Stomach (tissue), 9 donors: ENCODE measurements around the gene SLC10A2. TPM values are rescaled to one million over a fixed set of nuclear protein-coding genes. Genes with fewer than 3 reads are reported as not detected.
A peak's percentile ranks its signal among the peaks of the same experiment; 100 is the strongest.

Experiments used
- DNase-seq, 2 donors: peaks; one replicate each; pipeline versions ENCODE4 v3.0.0 to v3.0.0-alpha.2; 2013 to 2019
- H3K27ac ChIP-seq, 5 donors: fragments of 200-600 bp in 4 of 5; sonication (generic) in 4 of 5; one replicate each; pipeline ENCODE4 v1.5.1; 2013 to 2019; ENCODE audit warnings: mild to moderate bottlenecking in 1 of 5, moderate library complexity in 1 of 5
- H3K27me3 ChIP-seq, 3 donors: fragments of 200-600 bp; sonication (generic); one replicate each; pipeline ENCODE4 v1.5.1; 2017 to 2019; ENCODE audit warnings: mixed run types in 1 of 3
- H3K36me3 ChIP-seq, 4 donors: fragments of 200-600 bp; sonication (generic); 1 replicate in 3 of 4; 2 replicates in 1 of 4; pipeline ENCODE4 v1.5.1; 2016 to 2019
- H3K4me1 ChIP-seq, 4 donors: fragments of 200-600 bp; sonication (generic); one replicate each; pipeline ENCODE4 v1.5.1; 2016 to 2019
- H3K4me3 ChIP-seq, 4 donors: fragments of 200-600 bp; sonication (generic) in 3 of 4; one replicate each; pipeline ENCODE4 v1.5.1; 2016 to 2019; ENCODE audit warnings: mild to moderate bottlenecking in 1 of 4
- H3K9me3 ChIP-seq, 4 donors: fragments of 200-600 bp; sonication (generic); one replicate each; pipeline ENCODE4 v1.5.1; 2016 to 2019
- CTCF ChIP-seq, 7 experiments: fragments of 450-650 bp in 4 of 7; fragments of 200-600 bp in 3 of 7; sonication (generic) in 3 of 7; IDR thresholded peaks; one replicate each; pipeline ENCODE4 v1.5.1; 2016 to 2019; ENCODE audit warnings: antibody characterized with exemption in 7 of 7, control low read depth in 2 of 7, mild to moderate bottlenecking in 1 of 7
- EP300 ChIP-seq: sonication (generic); formaldehyde crosslinking; IDR thresholded peaks from one replicate; pipeline ENCODE4 v1.6.1; 2017; ENCODE audit warnings: antibody characterized with exemption
- POLR2A ChIP-seq, 4 donors: fragments of 450-650 bp; IDR thresholded peaks; one replicate each; pipeline ENCODE4 v1.6.1; 2016; ENCODE audit warnings: antibody characterized with exemption in 4 of 4, control low read depth in 2 of 4, mild to moderate bottlenecking in 1 of 4, moderate library complexity in 1 of 4
- POLR2AphosphoS5 ChIP-seq, 3 donors: sonication (generic); formaldehyde crosslinking; IDR thresholded peaks; one replicate each; pipeline ENCODE4 v1.6.1; 2016; ENCODE audit warnings: antibody characterized with exemption in 3 of 3
- WGBS, 5 donors: extraction: QIAGEN DNeasy Blood & Tissue Kit in 3 of 5; methylation state at CpG; one replicate each; pipeline versions ENCODE4 v1.1.5 to v1.1.7; 2013 to 2018; 5-methylcytosine and 5-hydroxymethylcytosine counted together
- intact Hi-C: fragments of 100-400 bp; cut with DNase I; formaldehyde crosslinking; loops from one replicate; pipeline ENCODE4 v1.15.1; 2023; ENCODE audit warnings: low total_unique reads
- polyA plus RNA-seq, 3 donors: library from polyadenylated mRNA; stranded (reverse); fragments of 200-250 nt; gene quantifications; one replicate each; pipeline ENCODE4 v1.2.3, GENCODE V29; 2013
- total RNA-seq, 5 donors: library from RNA; depleted of rRNA; stranded (reverse); fragments of >200 nt; gene quantifications; one replicate each; pipeline versions ENCODE4 v1.1.0 to v1.2.3, GENCODE V29; 2014 to 2016
- donor health status: healthy with polysubstance abuse.
- donor health status: Bipolar disorder and iron deficiency.
- donor health status: healthy.

SLC10A2 gene
- total and polyA plus RNA-seq, 8 donors, result not detected

- TF ChIP-seq CTCF (IDR thresholded peaks at IDR 0.05), result no peak
- no peak for TF ChIP-seq POLR2AphosphoS5 (IDR thresholded peaks at IDR 0.05)
- no peak for TF ChIP-seq EP300
- no peak for TF ChIP-seq POLR2A (IDR thresholded peaks at IDR 0.05)
- H3K27ac ChIP-seq, result no peak overlapping the region
- H3K36me3 ChIP-seq, result no peaks in the 10 kb centered on the region
- no peaks in the 10 kb centered on the region for H3K4me1 ChIP-seq
- DNase-seq, result peak in 1 of 2 donors; percentile 41
- intact Hi-C loops, result no loop called here
- H3K4me3 ChIP-seq, result no peak overlapping the region
- H3K9me3 ChIP-seq, result no peaks in the 10 kb centered on the region
- no peaks in the 10 kb centered on the region for H3K27me3 ChIP-seq
- WGBS, 5 donors, result 35 to 53% (median 40%) methylated on average over 2 of the region's 2 CpGs
These were observed 47.7 kb downstream of the SLC10A2 start for GRCh38 chr13:103018556-103018955.

GRCh38 chr13:103012646-103013045, 53.6 kb downstream of the SLC10A2 start:
- H3K4me3 ChIP-seq, result no peak overlapping the region
- H3K4me1 ChIP-seq, result no peaks in the 10 kb centered on the region
- H3K27ac ChIP-seq, result no peak overlapping the region
- no peak for DNase-seq
- H3K9me3 ChIP-seq, result no peaks in the 10 kb centered on the region
- intact Hi-C loops, result no loop called here
- no peaks in the 10 kb centered on the region for H3K36me3 ChIP-seq
- 85 to 95% (median 88%) methylated on average over 3 of the region's 3 CpGs for WGBS, 5 donors
- no peaks in the 10 kb centered on the region for H3K27me3 ChIP-seq
- no peak for TF ChIP-seq EP300
- no peak for TF ChIP-seq POLR2A (IDR thresholded peaks at IDR 0.05)
- TF ChIP-seq CTCF (IDR thresholded peaks at IDR 0.05), result no peak
- no peak for TF ChIP-seq POLR2AphosphoS5 (IDR thresholded peaks at IDR 0.05)

- DNase-seq, result no peak
- H3K4me3 ChIP-seq, result no peak overlapping the region
- H3K4me1 ChIP-seq, result no peaks in the 10 kb centered on the region
- intact Hi-C loops, result no loop called here
- H3K9me3 ChIP-seq, result no peaks in the 10 kb centered on the region
- 22 to 66% (median 37%) methylated on average over 1 of the region's 1 CpG for WGBS, 5 donors
- no peaks in the 10 kb centered on the region for H3K36me3 ChIP-seq
- no peaks in the 10 kb centered on the region for H3K27me3 ChIP-seq
- TF ChIP-seq CTCF (IDR thresholded peaks at IDR 0.05), result no peak
- no peak for TF ChIP-seq POLR2AphosphoS5 (IDR thresholded peaks at IDR 0.05)
- TF ChIP-seq EP300, result no peak
- TF ChIP-seq POLR2A (IDR thresholded peaks at IDR 0.05), result no peak
- H3K27ac ChIP-seq, result no peak overlapping the region
These were observed 57.0 kb downstream of the SLC10A2 start for GRCh38 chr13:103009051-103009840.

- H3K9me3 ChIP-seq, result no peaks in the 10 kb centered on the region
- H3K36me3 ChIP-seq, result no peaks in the 10 kb centered on the region
- TF ChIP-seq POLR2A (IDR thresholded peaks at IDR 0.05), result no peak
- no peak for TF ChIP-seq EP300
- no peak for TF ChIP-seq CTCF (IDR thresholded peaks at IDR 0.05)
- no peak for TF ChIP-seq POLR2AphosphoS5 (IDR thresholded peaks at IDR 0.05)
- no peaks in the 10 kb centered on the region for H3K27me3 ChIP-seq
- DNase-seq, result no peak
- H3K4me1 ChIP-seq, result no peaks in the 10 kb centered on the region
- no peak overlapping the region for H3K4me3 ChIP-seq
- WGBS, 5 donors, result 77 to 90% (median 82%) methylated on average over 4 of the region's 4 CpGs
- no peak overlapping the region for H3K27ac ChIP-seq
- intact Hi-C loops, result no loop called here
These were observed 58.8 kb downstream of the SLC10A2 start for GRCh38 chr13:103007427-103007762.
